ENCODE data around the gene SPATA1. TPM values are rescaled to one million over a fixed set of nuclear protein-coding genes. Genes with fewer than 3 reads are reported as not detected.

SPATA1 gene
- total RNA-seq, 1 experiment from 2014 or later, result 0.52 TPM

DNA sequence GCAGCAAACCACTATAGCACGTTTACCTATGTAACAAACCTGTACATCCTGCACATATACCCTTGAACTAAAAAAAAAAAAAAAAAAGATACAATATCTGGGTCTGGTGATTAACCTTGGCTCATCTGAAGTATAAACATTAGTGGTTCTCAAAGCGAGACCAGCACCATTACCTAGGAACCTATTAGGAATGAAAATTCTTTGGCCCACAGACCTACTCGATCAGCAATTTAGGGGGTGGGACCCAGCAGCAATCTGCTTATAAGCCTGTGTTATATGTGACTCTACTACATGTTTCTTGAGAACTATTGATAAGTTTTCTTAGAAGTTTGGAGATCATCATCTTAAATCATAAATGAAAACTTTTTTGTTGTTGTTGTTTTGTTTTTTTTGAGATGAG lies 9.7 kb upstream of the SPATA1 start:
- Mint-ChIP-seq H3K4me1 (ENCODE audit: low read depth, unreplicated experiment) (peaks cover 10% of the 10 kb centered on the region), H3K36me3 (ENCODE audit: insufficient read depth, unreplicated experiment) (peaks cover 22% of the 10 kb centered on the region), H3K27ac (ENCODE audit: unreplicated experiment) (no peak overlapping the region), H3K27me3 (ENCODE audit: unreplicated experiment) (no peaks in the 10 kb centered on the region), H3K9me3 (ENCODE audit: low read depth, unreplicated experiment) (no peaks in the 10 kb centered on the region), H3K4me3 (ENCODE audit: low read depth, unreplicated experiment) (no peak overlapping the region)
- CTCF ChIA-PET, result no interaction called here
- DNase-seq, result no peak
- TF ChIP-seq, protein P1, sequence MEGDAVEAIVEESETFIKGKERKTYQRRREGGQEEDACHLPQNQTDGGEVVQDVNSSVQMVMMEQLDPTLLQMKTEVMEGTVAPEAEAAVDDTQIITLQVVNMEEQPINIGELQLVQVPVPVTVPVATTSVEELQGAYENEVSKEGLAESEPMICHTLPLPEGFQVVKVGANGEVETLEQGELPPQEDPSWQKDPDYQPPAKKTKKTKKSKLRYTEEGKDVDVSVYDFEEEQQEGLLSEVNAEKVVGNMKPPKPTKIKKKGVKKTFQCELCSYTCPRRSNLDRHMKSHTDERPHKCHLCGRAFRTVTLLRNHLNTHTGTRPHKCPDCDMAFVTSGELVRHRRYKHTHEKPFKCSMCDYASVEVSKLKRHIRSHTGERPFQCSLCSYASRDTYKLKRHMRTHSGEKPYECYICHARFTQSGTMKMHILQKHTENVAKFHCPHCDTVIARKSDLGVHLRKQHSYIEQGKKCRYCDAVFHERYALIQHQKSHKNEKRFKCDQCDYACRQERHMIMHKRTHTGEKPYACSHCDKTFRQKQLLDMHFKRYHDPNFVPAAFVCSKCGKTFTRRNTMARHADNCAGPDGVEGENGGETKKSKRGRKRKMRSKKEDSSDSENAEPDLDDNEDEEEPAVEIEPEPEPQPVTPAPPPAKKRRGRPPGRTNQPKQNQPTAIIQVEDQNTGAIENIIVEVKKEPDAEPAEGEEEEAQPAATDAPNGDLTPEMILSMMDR (IDR thresholded peaks at IDR 0.05; ENCODE audit: unreplicated experiment), result no peak
- no TSS peak for BruUV-seq (replicated peaks)
- intact Hi-C loops (cut with micrococcal nuclease; ENCODE audit: unreplicated experiment), result no loop called here

GRCh38 chr1:84497631-84498275 lies 8.4 kb upstream of the SPATA1 start:
- BruUV-seq (replicated peaks), result no TSS peak
- intact Hi-C loops (cut with micrococcal nuclease; ENCODE audit: unreplicated experiment), result no loop called here
- no peak overlapping the region for H3K27ac Mint-ChIP-seq (ENCODE audit: unreplicated experiment)
- H3K27me3 Mint-ChIP-seq (ENCODE audit: unreplicated experiment), result no peaks in the 10 kb centered on the region
- DNase-seq, result no peak
- no peaks in the 10 kb centered on the region for H3K9me3 Mint-ChIP-seq (ENCODE audit: low read depth, unreplicated experiment)
- CTCF ChIA-PET, result no interaction called here
- H3K4me3 Mint-ChIP-seq (ENCODE audit: low read depth, unreplicated experiment), result no peak overlapping the region
- H3K36me3 Mint-ChIP-seq (ENCODE audit: insufficient read depth, unreplicated experiment), result peaks cover 26% of the 10 kb centered on the region
- H3K4me1 Mint-ChIP-seq (ENCODE audit: low read depth, unreplicated experiment), result peaks cover 10% of the 10 kb centered on the region
- TF ChIP-seq, protein P1 (IDR thresholded peaks at IDR 0.05; ENCODE audit: unreplicated experiment), result no peak

- CTCF ChIA-PET, result no interaction called here
- no TSS peak for BruUV-seq (replicated peaks)
- DNase-seq, result no peak
- H3K4me1 Mint-ChIP-seq (ENCODE audit: low read depth, unreplicated experiment), result peaks cover 27% of the 10 kb centered on the region
- H3K9me3 Mint-ChIP-seq (ENCODE audit: low read depth, unreplicated experiment), result no peaks in the 10 kb centered on the region
- H3K27ac Mint-ChIP-seq (ENCODE audit: unreplicated experiment), result no peak overlapping the region
- no peaks in the 10 kb centered on the region for H3K27me3 Mint-ChIP-seq (ENCODE audit: unreplicated experiment)
- TF ChIP-seq, protein P1 (IDR thresholded peaks at IDR 0.05; ENCODE audit: unreplicated experiment), result no peak
- peak overlapping the region; percentile 89 for H3K4me3 Mint-ChIP-seq (ENCODE audit: low read depth, unreplicated experiment)
- intact Hi-C loops (cut with micrococcal nuclease; ENCODE audit: unreplicated experiment), result no loop called here
- peaks cover 51% of the 10 kb centered on the region for H3K36me3 Mint-ChIP-seq (ENCODE audit: insufficient read depth, unreplicated experiment)
These were observed 3.3 kb upstream of the SPATA1 start for GRCh38 chr1:84502927-84503326.

DNA sequence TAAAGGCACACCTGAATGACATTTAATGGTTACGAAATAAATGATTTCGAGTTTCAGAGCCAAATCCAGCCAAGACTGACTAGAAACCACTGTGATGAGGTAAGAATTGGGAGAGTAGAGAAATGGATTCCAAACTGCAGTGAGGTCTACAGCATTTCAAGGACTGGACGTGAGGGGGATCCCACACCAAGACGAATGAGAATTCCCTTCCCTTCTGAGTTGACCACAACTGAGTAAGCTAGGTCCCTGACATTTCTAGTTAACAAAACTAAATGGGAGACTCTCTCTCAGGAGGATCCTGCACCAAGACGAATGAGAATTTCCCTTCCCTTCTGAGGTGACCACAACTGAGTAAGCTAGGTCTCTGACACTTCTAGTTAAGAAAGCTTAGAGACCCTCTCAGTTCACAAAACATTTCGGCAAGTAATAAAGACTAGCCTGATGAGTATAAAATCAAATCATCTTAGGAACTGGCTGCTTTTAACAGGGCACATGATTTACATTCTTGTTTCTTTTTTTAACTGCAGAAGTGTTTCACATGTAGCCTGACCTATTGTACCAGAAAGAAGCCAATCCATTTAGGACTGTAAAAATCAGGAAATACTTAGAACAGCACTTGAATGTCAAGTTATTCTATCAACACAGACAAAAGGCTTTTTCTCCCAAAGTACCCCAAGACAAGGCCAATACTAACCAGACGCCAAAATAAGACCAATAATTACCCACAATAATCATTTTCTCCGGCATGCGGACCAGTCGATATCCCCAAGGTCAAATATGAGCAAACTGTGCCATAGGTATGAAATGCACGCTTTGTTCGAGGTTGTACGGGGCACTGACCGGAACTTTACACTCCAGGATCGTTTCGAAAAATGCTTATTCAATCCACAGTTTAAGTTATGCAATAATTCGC lies 1.4 kb upstream of the SPATA1 start:
- CTCF ChIA-PET, result interaction anchor here (1.0 kb wide), 1 partner anchor 25 kb away, joined by 3 read pairs; no protein-coding TSS in a partner anchor
- BruUV-seq (replicated peaks), result TSS peak; percentile 27
- peaks cover 27% of the 10 kb centered on the region for H3K4me1 Mint-ChIP-seq (ENCODE audit: low read depth, unreplicated experiment)
- TF ChIP-seq, protein P1 (IDR thresholded peaks at IDR 0.05; ENCODE audit: unreplicated experiment), result no peak
- peak overlapping the region; percentile 89 for H3K4me3 Mint-ChIP-seq (ENCODE audit: low read depth, unreplicated experiment)
- H3K36me3 Mint-ChIP-seq (ENCODE audit: insufficient read depth, unreplicated experiment), result peaks cover 51% of the 10 kb centered on the region
- no peaks in the 10 kb centered on the region for H3K27me3 Mint-ChIP-seq (ENCODE audit: unreplicated experiment)
- H3K27ac Mint-ChIP-seq (ENCODE audit: unreplicated experiment), result peak overlapping the region; percentile 87
- H3K9me3 Mint-ChIP-seq (ENCODE audit: low read depth, unreplicated experiment), result no peaks in the 10 kb centered on the region
- intact Hi-C loops (cut with micrococcal nuclease; ENCODE audit: unreplicated experiment), result loop anchor here (5.0 kb wide), 1 partner anchor 67 kb away; the partner anchor contains the start of gene CTBS
- DNase-seq, result no peak
